Embryonic facial prominence (tissue), 1 donor: ENCODE data around the gene KRT33A.

Source experiments
- DNase-seq: peaks from one replicate; pipeline ENCODE4 v3.0.0-alpha.2; 2016; ENCODE audit errors: extremely low spot score

Gene KRT33A

GRCh38 chr17:41302981-41303380 is 47.6 kb downstream of the KRT33A start:
- no peak for DNase-seq

GRCh38 chr17:41301916-41302901 is 48.4 kb downstream of the KRT33A start, which contains the start of gene KRTAP29-1:
KRTAP29-1 (minus strand) TSS chr17:41302851; CDS start chr17:41302851, 0 bp downstream.
- DNase-seq: no peak

GRCh38 chr17:41301204-41301790 is 49.3 kb downstream of the KRT33A start:
- no peak for DNase-seq

- no peak for DNase-seq
These were observed 52.0 kb downstream of the KRT33A start for GRCh38 chr17:41298458-41299135.

GRCh38 chr17:41296846-41297245 is 53.8 kb downstream of the KRT33A start:
- peak; percentile 8 for DNase-seq
